Type B pancreatic cell (in vitro differentiated cells): ENCODE results near the gene ELOVL5. TPM values are rescaled to one million over a fixed set of nuclear protein-coding genes. Genes with fewer than 3 reads are reported as not detected.
A peak's percentile ranks its signal among the peaks of the same experiment; 100 is the strongest.

Source experiments
- DNase-seq: peaks from one replicate; pipeline ENCODE4 v3.0.0; 2021; ENCODE audit warnings: mixed read lengths; ENCODE audit not compliant: unreplicated experiment; ENCODE audit errors: extremely low spot score
- H3K27ac Mint-ChIP-seq: 2 replicates; pipeline ENCODE4 v1.8.0; 2021; ENCODE audit warnings: mild to moderate bottlenecking, mixed read lengths
- H3K27me3 Mint-ChIP-seq: 2 replicates; pipeline ENCODE4 v1.8.0; 2021; ENCODE audit warnings: mixed read lengths
- H3K36me3 Mint-ChIP-seq: 2 replicates; pipeline ENCODE4 v1.8.0; 2021; ENCODE audit warnings: mixed read lengths
- H3K4me1 Mint-ChIP-seq: one replicate; pipeline ENCODE4 v1.8.0; 2021; ENCODE audit warnings: mixed read lengths; ENCODE audit not compliant: unreplicated experiment
- H3K4me3 Mint-ChIP-seq: 2 replicates; pipeline ENCODE4 v1.8.0; 2021; ENCODE audit warnings: mild to moderate bottlenecking, mixed read lengths
- H3K9me3 Mint-ChIP-seq: 2 replicates; pipeline ENCODE4 v1.8.0; 2021; ENCODE audit warnings: mixed read lengths
- CTCF ChIP-seq: fragments of 200-600 bp; sonication (generic); conservative IDR thresholded peaks from 2 replicates; pipeline ENCODE4 v1.5.0; 2021; ENCODE audit warnings: antibody characterized with exemption, mild to moderate bottlenecking
- total RNA-seq: library from RNA; stranded (reverse); gene quantifications from 2 replicates; pipeline ENCODE4 v1.2.1, GENCODE V29; 2021; ENCODE audit warnings: low replicate concordance

ELOVL5 gene
- total RNA-seq, 1 donor from 2014 or later: 103 TPM

GRCh38 chr6:53284901-53285300 is 63.8 kb downstream of the ELOVL5 start:
- H3K9me3 Mint-ChIP-seq: no peaks in the 10 kb centered on the region
- no peak overlapping the region for H3K4me3 Mint-ChIP-seq
- H3K27ac Mint-ChIP-seq: no peak overlapping the region
- no peak for DNase-seq
- peaks cover 22% of the 10 kb centered on the region for H3K4me1 Mint-ChIP-seq
- TF ChIP-seq CTCF: no peak
- H3K27me3 Mint-ChIP-seq: no peaks in the 10 kb centered on the region
- peaks cover 24% of the 10 kb centered on the region for H3K36me3 Mint-ChIP-seq

- no peak overlapping the region for H3K27ac Mint-ChIP-seq
- H3K4me1 Mint-ChIP-seq: peaks cover 19% of the 10 kb centered on the region
- no peak overlapping the region for H3K4me3 Mint-ChIP-seq
- DNase-seq: no peak
- H3K36me3 Mint-ChIP-seq: peaks cover 29% of the 10 kb centered on the region
- H3K9me3 Mint-ChIP-seq: no peaks in the 10 kb centered on the region
- no peak for TF ChIP-seq CTCF
- H3K27me3 Mint-ChIP-seq: no peaks in the 10 kb centered on the region
Measured at GRCh38 chr6:53282741-53283140, 66.0 kb downstream of the ELOVL5 start.

- Mint-ChIP-seq H3K4me3 (peak overlapping the region; percentile 31), H3K36me3 (peaks cover 24% of the 10 kb centered on the region), H3K27me3 (no peaks in the 10 kb centered on the region), H3K27ac (no peak overlapping the region), H3K4me1 (peaks cover 14% of the 10 kb centered on the region), H3K9me3 (no peaks in the 10 kb centered on the region)
- no peak for DNase-seq
- no peak for TF ChIP-seq CTCF
Measured at GRCh38 chr6:53282234-53282633, 66.5 kb downstream of the ELOVL5 start.

- TF ChIP-seq CTCF: no peak
- no peaks in the 10 kb centered on the region for H3K27me3 Mint-ChIP-seq
- peaks cover 22% of the 10 kb centered on the region for H3K36me3 Mint-ChIP-seq
- no peak overlapping the region for H3K4me3 Mint-ChIP-seq
- H3K9me3 Mint-ChIP-seq: no peaks in the 10 kb centered on the region
- H3K27ac Mint-ChIP-seq: peak overlapping the region; percentile 42
- DNase-seq: no peak
- peaks cover 12% of the 10 kb centered on the region for H3K4me1 Mint-ChIP-seq
Measured at GRCh38 chr6:53281518-53282215, 67.1 kb downstream of the ELOVL5 start.

GRCh38 chr6:53280207-53280606 is 68.5 kb downstream of the ELOVL5 start:
- DNase-seq: no peak
- Mint-ChIP-seq H3K36me3 (peaks cover 26% of the 10 kb centered on the region), H3K27me3 (no peaks in the 10 kb centered on the region), H3K4me3 (no peak overlapping the region), H3K4me1 (peaks cover 12% of the 10 kb centered on the region), H3K9me3 (no peaks in the 10 kb centered on the region), H3K27ac (no peak overlapping the region)
- no peak for TF ChIP-seq CTCF
